HFF-Myc (cell line): ENCODE data around the gene MYO16.

Experiments used
- DNase-seq: peaks from one replicate; pipeline ENCODE4 v3.0.0-alpha.2; 2011; ENCODE audit warnings: low read depth; ENCODE audit errors: extremely low read depth
- H3K4me3 ChIP-seq: replicated peaks from 2 replicates; pipeline ENCODE4 v1.5.1; 2011; ENCODE audit warnings: low read depth, mild to moderate bottlenecking, control low read depth, low read length
- CTCF ChIP-seq: IDR thresholded peaks from 2 replicates; pipeline ENCODE4 v1.5.1; 2012; ENCODE audit warnings: mild to moderate bottlenecking, low read depth, low read length, control low read depth; ENCODE audit errors: missing control alignments

The MYO16 gene

DNA sequence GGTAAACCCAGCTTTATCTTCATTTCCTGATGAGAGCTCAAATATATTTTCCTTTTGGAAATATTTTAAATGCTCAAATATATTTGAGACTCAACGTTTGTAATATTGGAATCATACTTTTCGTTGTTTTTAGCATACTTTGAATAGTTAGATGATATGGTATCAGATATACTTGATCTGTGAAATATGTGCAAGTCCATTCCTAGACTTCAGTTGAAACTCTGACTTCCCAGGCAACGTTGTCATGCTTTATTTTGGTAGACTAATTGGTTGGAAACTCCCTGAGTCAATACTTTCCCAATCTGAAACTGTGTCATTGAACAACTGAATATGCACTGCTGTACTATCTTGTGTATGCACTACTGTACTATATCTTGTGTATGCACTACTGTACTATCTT, 378.5 kb downstream of the MYO16 start:
- no peak overlapping the region for H3K4me3 ChIP-seq
- TF ChIP-seq CTCF, result no peak
- no peak for DNase-seq

- TF ChIP-seq CTCF, result no peak
- DNase-seq, result no peak
- no peak overlapping the region for H3K4me3 ChIP-seq
Measured at GRCh38 chr13:109009756-109010155, 380.3 kb downstream of the MYO16 start.

DNA sequence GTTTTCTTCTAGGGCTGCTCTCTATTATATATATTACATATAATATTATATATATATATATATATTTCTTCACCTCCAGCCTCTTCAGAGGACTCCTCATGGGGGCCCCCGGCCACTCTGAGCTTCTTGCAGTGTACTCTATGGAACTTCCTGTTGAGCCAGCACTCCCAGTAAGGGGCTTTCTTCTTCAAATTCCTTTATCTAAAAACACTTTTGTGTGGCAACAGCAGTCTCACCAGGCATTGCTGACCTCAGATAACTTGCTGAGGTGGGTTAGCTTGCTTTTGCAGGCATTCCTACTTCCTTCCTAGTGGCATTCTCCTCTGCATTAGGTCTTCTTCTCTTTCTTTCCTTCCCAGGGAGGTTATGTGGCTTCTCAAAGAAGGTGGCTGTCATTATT, 381.5 kb downstream of the MYO16 start:
- no peak overlapping the region for H3K4me3 ChIP-seq
- DNase-seq, result no peak

GRCh38 chr13:109012115-109012514, 382.7 kb downstream of the MYO16 start:
- no peak for TF ChIP-seq CTCF
- no peak overlapping the region for H3K4me3 ChIP-seq
- DNase-seq, result no peak

More for the DNA sequence above, 381.5 kb downstream of the MYO16 start:
- no peak for TF ChIP-seq CTCF

- DNase-seq, result no peak
- TF ChIP-seq CTCF, result no peak
- H3K4me3 ChIP-seq, result no peak overlapping the region
Measured at GRCh38 chr13:109021558-109021957, 392.1 kb downstream of the MYO16 start.

- TF ChIP-seq CTCF, result no peak
- DNase-seq, result no peak
- no peak overlapping the region for H3K4me3 ChIP-seq
Measured at GRCh38 chr13:109024611-109025010, 395.2 kb downstream of the MYO16 start.

DNA sequence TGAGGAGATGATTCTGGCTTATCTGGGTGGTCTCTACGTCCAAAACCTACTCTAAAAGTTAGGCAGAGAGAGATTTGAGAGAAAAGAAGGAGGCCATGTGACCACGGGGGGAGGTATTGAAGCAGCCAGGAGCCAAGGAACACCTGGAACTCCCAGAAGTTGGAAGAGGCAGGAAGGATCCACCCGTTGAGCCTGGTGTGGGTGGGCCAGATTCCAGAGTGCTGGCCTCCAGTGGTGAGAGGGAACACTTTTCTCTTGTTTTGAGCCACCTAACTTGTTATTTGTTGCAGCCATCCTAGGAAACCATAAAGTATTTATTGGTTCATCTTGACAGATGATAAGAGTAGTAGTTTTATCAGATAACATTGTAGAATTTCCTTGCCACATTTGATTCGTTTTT, 396.9 kb downstream of the MYO16 start:
- no peak for DNase-seq
- TF ChIP-seq CTCF, result no peak
- no peak overlapping the region for H3K4me3 ChIP-seq
